ENCODE results near the gene RYR2. TPM values are rescaled to one million over a fixed set of nuclear protein-coding genes. Genes with fewer than 3 reads are reported as not detected.

The RYR2 gene
- total and polyA plus RNA-seq, 4 donors: 9.2 to 31.2 (median 17.3) TPM

GRCh38 chr1:237539055-237539454, 497.1 kb downstream of the RYR2 start:
- no peak overlapping the region for H3K27ac ChIP-seq (ENCODE audit: low read depth, low read length)
- no peaks in the 10 kb centered on the region for H3K4me1 ChIP-seq (ENCODE audit: control insufficient read depth, insufficient read depth, low read length)
- no peaks in the 10 kb centered on the region for H3K36me3 ChIP-seq (ENCODE audit: control insufficient read depth, insufficient read depth, low read length)
- H3K4me3 ChIP-seq (ENCODE audit: low read depth, low read length): no peak overlapping the region
- DNase-seq (ENCODE audit: low read depth in 4 of 6, low spot score in 6 of 6): no peak
- WGBS (ENCODE audit: insufficient coverage): no CpG with 5 or more reads among the region's 2 CpGs
- no peaks in the 10 kb centered on the region for H3K27me3 ChIP-seq (ENCODE audit: control insufficient read depth, insufficient read depth, low read length)
- no peaks in the 10 kb centered on the region for H3K9me3 ChIP-seq (ENCODE audit: control insufficient read depth, insufficient read depth, low read length)

DNA sequence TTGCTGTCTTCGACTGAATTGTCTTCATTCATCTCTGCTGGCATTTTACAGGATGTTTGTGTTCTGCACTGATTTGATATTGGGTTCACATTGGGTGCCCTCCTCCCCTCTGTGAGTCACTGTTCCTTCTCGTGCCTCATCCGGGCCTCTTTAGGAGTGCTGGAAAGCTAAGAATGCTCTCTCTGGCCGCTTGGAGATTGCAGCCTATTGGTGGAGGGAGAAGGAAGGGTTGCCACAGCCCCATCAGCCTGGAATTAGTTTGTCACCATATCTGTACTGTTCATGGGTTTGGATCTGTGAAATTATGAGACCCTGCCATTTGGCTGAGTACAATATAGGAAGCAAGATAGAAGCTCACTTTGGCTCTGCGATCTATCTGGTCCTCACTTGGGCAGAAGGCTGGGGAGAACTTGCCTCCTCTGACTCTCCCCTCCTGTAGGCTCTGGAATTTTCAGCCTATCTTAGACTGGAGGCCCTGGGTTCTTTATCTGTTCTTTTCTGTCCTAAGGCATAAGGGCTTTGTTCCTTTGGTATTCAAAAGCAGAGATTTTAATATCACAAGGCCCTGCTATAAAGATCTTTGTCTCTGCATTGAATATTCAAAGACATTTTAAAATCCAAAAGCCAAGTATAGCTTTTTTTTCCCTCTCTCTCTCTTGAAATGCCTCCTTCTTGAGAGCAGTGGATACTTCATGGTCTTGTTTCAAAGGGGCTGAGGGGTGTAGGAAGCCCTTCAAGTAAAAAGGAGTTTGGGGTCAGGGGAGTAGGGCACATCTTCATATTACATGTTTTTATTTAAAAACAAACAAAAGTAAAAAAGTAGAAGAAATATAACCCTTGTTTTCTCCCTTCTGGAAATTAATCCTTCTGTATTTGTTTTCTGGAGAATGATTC, 500.8 kb downstream of the RYR2 start:
- WGBS (ENCODE audit: insufficient coverage): 81% methylated on average over 3 of the region's 5 CpGs
- no peaks in the 10 kb centered on the region for H3K36me3 ChIP-seq (ENCODE audit: control insufficient read depth, insufficient read depth, low read length)

DNA sequence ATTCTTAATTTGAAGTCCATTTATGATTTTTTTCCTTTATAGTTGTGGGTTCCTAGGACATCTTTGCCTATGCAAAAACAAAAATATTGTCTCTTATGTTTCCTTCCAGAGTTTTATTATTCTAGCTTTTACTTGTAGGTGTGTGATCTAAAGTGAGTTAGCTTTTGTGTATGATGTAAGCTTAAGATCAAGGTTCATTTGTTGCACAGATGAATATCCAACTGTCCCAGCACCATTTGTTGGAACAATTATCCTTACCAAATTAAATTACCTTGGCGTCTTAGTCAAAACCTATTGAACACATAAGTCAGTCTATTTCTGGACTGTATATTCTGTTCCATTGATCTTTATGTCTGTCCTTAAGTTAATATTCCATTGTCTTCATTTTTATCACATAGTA, 511.1 kb downstream of the RYR2 start:
- Histone ChIP-seq H3K36me3 (ENCODE audit: control insufficient read depth, insufficient read depth, low read length) (no peaks in the 10 kb centered on the region), H3K4me3 (ENCODE audit: low read depth, low read length) (no peak overlapping the region), H3K27ac (ENCODE audit: low read depth, low read length) (no peak overlapping the region), H3K4me1 (ENCODE audit: control insufficient read depth, insufficient read depth, low read length) (no peaks in the 10 kb centered on the region), H3K27me3 (ENCODE audit: control insufficient read depth, insufficient read depth, low read length) (no peaks in the 10 kb centered on the region), H3K9me3 (ENCODE audit: control insufficient read depth, insufficient read depth, low read length) (peaks cover 1% of the 10 kb centered on the region)
- DNase-seq (ENCODE audit: low read depth in 4 of 6, low spot score in 6 of 6): no peak
- no CpG with 5 or more reads among the region's 1 CpG for WGBS (ENCODE audit: insufficient coverage)

More for the DNA sequence above, 500.8 kb downstream of the RYR2 start:
- H3K27me3 ChIP-seq (ENCODE audit: control insufficient read depth, insufficient read depth, low read length): no peaks in the 10 kb centered on the region
- DNase-seq (ENCODE audit: low read depth in 4 of 6, low spot score in 6 of 6): no peak
- no peaks in the 10 kb centered on the region for H3K4me1 ChIP-seq (ENCODE audit: control insufficient read depth, insufficient read depth, low read length)
- no peak overlapping the region for H3K4me3 ChIP-seq (ENCODE audit: low read depth, low read length)
- H3K27ac ChIP-seq (ENCODE audit: low read depth, low read length): no peak overlapping the region
- no peaks in the 10 kb centered on the region for H3K9me3 ChIP-seq (ENCODE audit: control insufficient read depth, insufficient read depth, low read length)

GRCh38 chr1:237556911-237557310, 514.9 kb downstream of the RYR2 start:
- WGBS (ENCODE audit: insufficient coverage): 64% methylated on average over 1 of the region's 3 CpGs
- DNase-seq (ENCODE audit: low read depth in 4 of 6, low spot score in 6 of 6): peak in 3 of 6 donors; percentile 6 to 55 (median 18)

GRCh38 chr1:237562242-237562823, 520.3 kb downstream of the RYR2 start:
- H3K36me3 ChIP-seq (ENCODE audit: control insufficient read depth, insufficient read depth, low read length): no peaks in the 10 kb centered on the region
- no peaks in the 10 kb centered on the region for H3K27me3 ChIP-seq (ENCODE audit: control insufficient read depth, insufficient read depth, low read length)
- H3K4me1 ChIP-seq (ENCODE audit: control insufficient read depth, insufficient read depth, low read length): no peaks in the 10 kb centered on the region
- no peak overlapping the region for H3K4me3 ChIP-seq (ENCODE audit: low read depth, low read length)
- no peaks in the 10 kb centered on the region for H3K9me3 ChIP-seq (ENCODE audit: control insufficient read depth, insufficient read depth, low read length)
- H3K27ac ChIP-seq (ENCODE audit: low read depth, low read length): no peak overlapping the region
- no CpG with 5 or more reads among the region's 4 CpGs for WGBS (ENCODE audit: insufficient coverage)
- peak; percentile 33 to 96 (median 64) for DNase-seq (ENCODE audit: low read depth in 4 of 6, low spot score in 6 of 6)

More at GRCh38 chr1:237556911-237557310, 514.9 kb downstream of the RYR2 start:
- H3K4me3 ChIP-seq (ENCODE audit: low read depth, low read length): no peak overlapping the region
- no peaks in the 10 kb centered on the region for H3K36me3 ChIP-seq (ENCODE audit: control insufficient read depth, insufficient read depth, low read length)
- peaks cover 1% of the 10 kb centered on the region for H3K9me3 ChIP-seq (ENCODE audit: control insufficient read depth, insufficient read depth, low read length)
- H3K27ac ChIP-seq (ENCODE audit: low read depth, low read length): no peak overlapping the region
- H3K27me3 ChIP-seq (ENCODE audit: control insufficient read depth, insufficient read depth, low read length): no peaks in the 10 kb centered on the region
- H3K4me1 ChIP-seq (ENCODE audit: control insufficient read depth, insufficient read depth, low read length): no peaks in the 10 kb centered on the region

DNA sequence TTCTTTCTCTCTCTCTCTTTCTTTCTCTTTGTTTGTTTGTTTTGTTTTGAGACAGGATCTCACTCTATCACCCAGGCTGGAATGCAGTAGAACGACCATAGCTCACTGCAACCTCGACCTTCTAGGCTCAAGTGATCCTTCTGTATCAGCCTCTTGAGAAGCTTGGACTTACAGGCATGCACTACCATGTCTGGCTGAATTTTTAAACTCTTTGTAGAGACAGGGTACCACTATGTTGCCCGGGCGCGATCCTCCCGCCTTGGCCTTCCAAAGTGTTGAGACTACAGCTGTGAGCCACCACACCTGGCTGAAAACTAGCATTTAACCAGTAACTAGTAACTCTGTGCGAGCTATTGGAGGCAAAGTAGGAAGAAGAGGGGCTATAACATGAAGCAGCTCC, 523.3 kb downstream of the RYR2 start:
- H3K4me1 ChIP-seq (ENCODE audit: control insufficient read depth, insufficient read depth, low read length): no peaks in the 10 kb centered on the region
- no peak for DNase-seq (ENCODE audit: low read depth in 4 of 6, low spot score in 6 of 6)

DNA sequence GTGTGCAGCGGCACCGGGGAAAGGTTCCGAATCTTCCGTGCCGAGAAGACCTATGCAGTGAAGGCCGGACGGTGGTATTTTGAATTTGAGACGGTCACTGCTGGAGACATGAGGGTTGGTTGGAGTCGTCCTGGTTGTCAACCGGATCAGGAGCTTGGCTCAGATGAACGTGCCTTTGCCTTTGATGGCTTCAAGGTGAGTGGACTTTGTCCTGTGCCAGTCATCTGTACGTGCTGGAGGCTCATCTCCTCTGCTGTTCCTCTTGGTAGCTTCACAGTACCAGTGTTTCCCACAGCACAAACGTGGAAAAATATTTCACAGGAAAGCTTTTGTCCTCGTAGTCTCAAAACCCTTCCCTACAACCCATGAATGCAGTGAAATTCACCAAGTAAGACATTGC, 524.6 kb downstream of the RYR2 start:
- 96% methylated on average over 11 of the region's 14 CpGs for WGBS (ENCODE audit: insufficient coverage)
- Histone ChIP-seq H3K4me1 (ENCODE audit: control insufficient read depth, insufficient read depth, low read length) (no peaks in the 10 kb centered on the region), H3K27me3 (ENCODE audit: control insufficient read depth, insufficient read depth, low read length) (no peaks in the 10 kb centered on the region), H3K9me3 (ENCODE audit: control insufficient read depth, insufficient read depth, low read length) (no peaks in the 10 kb centered on the region), H3K4me3 (ENCODE audit: low read depth, low read length) (no peak overlapping the region), H3K36me3 (ENCODE audit: control insufficient read depth, insufficient read depth, low read length) (no peaks in the 10 kb centered on the region), H3K27ac (ENCODE audit: low read depth, low read length) (no peak overlapping the region)
- DNase-seq (ENCODE audit: low read depth in 4 of 6, low spot score in 6 of 6): no peak

More for the DNA sequence above, 523.3 kb downstream of the RYR2 start:
- no peaks in the 10 kb centered on the region for H3K36me3 ChIP-seq (ENCODE audit: control insufficient read depth, insufficient read depth, low read length)
- no peak overlapping the region for H3K4me3 ChIP-seq (ENCODE audit: low read depth, low read length)
- 51% methylated on average over 3 of the region's 7 CpGs for WGBS (ENCODE audit: insufficient coverage)
- H3K9me3 ChIP-seq (ENCODE audit: control insufficient read depth, insufficient read depth, low read length): no peaks in the 10 kb centered on the region
- no peaks in the 10 kb centered on the region for H3K27me3 ChIP-seq (ENCODE audit: control insufficient read depth, insufficient read depth, low read length)
- H3K27ac ChIP-seq (ENCODE audit: low read depth, low read length): no peak overlapping the region

- Histone ChIP-seq H3K27me3 (ENCODE audit: control insufficient read depth, insufficient read depth, low read length) (no peaks in the 10 kb centered on the region), H3K4me3 (ENCODE audit: low read depth, low read length) (no peak overlapping the region), H3K4me1 (ENCODE audit: control insufficient read depth, insufficient read depth, low read length) (no peaks in the 10 kb centered on the region), H3K36me3 (ENCODE audit: control insufficient read depth, insufficient read depth, low read length) (no peaks in the 10 kb centered on the region), H3K27ac (ENCODE audit: low read depth, low read length) (no peak overlapping the region), H3K9me3 (ENCODE audit: control insufficient read depth, insufficient read depth, low read length) (no peaks in the 10 kb centered on the region)
- 63% methylated on average over 8 of the region's 9 CpGs for WGBS (ENCODE audit: insufficient coverage)
- DNase-seq (ENCODE audit: low read depth in 4 of 6, low spot score in 6 of 6): peak in 1 of 6 donors; percentile 9
These were observed 527.0 kb downstream of the RYR2 start for GRCh38 chr1:237568955-237569354.

DNA sequence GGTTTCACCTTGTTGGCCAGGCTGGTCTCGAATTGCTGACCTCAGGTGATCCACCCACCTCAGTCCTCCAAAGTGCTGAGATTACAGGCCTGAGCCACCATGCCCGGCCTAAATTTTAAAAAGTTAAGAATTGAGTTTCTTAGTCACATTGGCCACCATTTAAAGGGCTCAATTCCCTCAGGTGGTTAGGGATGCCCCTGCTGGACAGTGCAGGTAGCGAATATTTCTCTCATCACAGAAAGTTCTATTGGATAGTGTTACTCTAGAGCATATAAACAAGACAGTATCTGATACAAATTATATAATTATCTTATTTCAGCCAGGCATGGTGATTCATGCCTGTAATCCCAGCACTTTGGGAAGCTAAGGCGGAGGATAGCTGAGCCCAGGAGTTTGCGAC, 528.5 kb downstream of the RYR2 start:
- Histone ChIP-seq H3K9me3 (ENCODE audit: control insufficient read depth, insufficient read depth, low read length) (no peaks in the 10 kb centered on the region), H3K27me3 (ENCODE audit: control insufficient read depth, insufficient read depth, low read length) (no peaks in the 10 kb centered on the region), H3K4me3 (ENCODE audit: low read depth, low read length) (no peak overlapping the region), H3K36me3 (ENCODE audit: control insufficient read depth, insufficient read depth, low read length) (no peaks in the 10 kb centered on the region), H3K4me1 (ENCODE audit: control insufficient read depth, insufficient read depth, low read length) (no peaks in the 10 kb centered on the region), H3K27ac (ENCODE audit: low read depth, low read length) (no peak overlapping the region)
- WGBS (ENCODE audit: insufficient coverage): no CpG with 5 or more reads among the region's 5 CpGs
- DNase-seq (ENCODE audit: low read depth in 4 of 6, low spot score in 6 of 6): no peak

GRCh38 chr1:237574536-237574935, 532.6 kb downstream of the RYR2 start:
- Histone ChIP-seq H3K27ac (ENCODE audit: low read depth, low read length) (no peak overlapping the region), H3K4me3 (ENCODE audit: low read depth, low read length) (no peak overlapping the region), H3K27me3 (ENCODE audit: control insufficient read depth, insufficient read depth, low read length) (no peaks in the 10 kb centered on the region), H3K36me3 (ENCODE audit: control insufficient read depth, insufficient read depth, low read length) (no peaks in the 10 kb centered on the region), H3K9me3 (ENCODE audit: control insufficient read depth, insufficient read depth, low read length) (no peaks in the 10 kb centered on the region), H3K4me1 (ENCODE audit: control insufficient read depth, insufficient read depth, low read length) (no peaks in the 10 kb centered on the region)
- no peak for DNase-seq (ENCODE audit: low read depth in 4 of 6, low spot score in 6 of 6)
- 33% methylated on average over 1 of the region's 2 CpGs for WGBS (ENCODE audit: insufficient coverage)
